Measurements from ENCODE around the gene TNP2.
"Not testable (repeated sequence)": the region's sequence is repeated elsewhere in the genome, so short reads cannot be mapped to it uniquely, and the experiment has no call there.

The TNP2 gene

DNA sequence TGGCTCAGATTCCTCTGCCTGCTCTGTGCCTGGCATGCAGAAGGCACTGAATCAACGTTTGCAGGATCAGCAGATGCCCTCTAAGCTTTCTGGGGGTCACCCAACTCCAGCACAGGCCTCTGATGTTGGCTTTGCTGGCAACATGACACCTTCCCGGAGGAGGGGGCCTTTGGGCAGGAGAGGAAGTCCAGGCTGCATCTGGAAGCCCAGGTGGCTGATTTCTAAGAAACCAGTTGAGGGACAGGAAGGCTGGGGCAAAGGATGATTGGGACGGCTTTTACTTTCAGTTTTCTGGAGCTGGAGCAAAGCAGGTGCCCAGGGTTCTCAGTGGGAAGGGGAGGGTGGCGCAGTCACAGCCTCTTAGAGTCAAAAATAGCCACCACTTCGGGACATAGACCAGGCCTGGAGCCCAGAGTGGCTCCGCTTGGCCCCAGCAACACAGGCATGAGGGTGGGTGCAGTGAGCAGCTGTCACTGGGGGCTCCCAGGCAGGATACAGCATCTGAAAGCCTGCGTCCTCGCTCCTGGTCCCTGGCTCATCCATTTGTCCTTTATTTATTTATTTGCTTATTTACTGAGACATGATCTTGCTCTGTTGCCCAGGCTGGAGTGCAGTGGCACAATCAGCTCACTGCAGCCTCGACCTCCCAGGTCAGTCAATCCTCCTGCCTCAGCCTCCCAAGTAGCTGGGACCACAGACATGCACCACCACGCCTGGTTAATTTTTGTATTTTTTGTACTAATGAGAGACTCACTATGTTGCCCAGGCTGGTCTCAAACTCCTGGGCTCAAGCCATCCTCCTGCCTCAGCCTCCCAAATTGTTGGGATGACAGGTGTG is 28.3 kb downstream of the TNP2 start:
- no peak for DNase-seq (ENCODE audit: low spot score)

DNA sequence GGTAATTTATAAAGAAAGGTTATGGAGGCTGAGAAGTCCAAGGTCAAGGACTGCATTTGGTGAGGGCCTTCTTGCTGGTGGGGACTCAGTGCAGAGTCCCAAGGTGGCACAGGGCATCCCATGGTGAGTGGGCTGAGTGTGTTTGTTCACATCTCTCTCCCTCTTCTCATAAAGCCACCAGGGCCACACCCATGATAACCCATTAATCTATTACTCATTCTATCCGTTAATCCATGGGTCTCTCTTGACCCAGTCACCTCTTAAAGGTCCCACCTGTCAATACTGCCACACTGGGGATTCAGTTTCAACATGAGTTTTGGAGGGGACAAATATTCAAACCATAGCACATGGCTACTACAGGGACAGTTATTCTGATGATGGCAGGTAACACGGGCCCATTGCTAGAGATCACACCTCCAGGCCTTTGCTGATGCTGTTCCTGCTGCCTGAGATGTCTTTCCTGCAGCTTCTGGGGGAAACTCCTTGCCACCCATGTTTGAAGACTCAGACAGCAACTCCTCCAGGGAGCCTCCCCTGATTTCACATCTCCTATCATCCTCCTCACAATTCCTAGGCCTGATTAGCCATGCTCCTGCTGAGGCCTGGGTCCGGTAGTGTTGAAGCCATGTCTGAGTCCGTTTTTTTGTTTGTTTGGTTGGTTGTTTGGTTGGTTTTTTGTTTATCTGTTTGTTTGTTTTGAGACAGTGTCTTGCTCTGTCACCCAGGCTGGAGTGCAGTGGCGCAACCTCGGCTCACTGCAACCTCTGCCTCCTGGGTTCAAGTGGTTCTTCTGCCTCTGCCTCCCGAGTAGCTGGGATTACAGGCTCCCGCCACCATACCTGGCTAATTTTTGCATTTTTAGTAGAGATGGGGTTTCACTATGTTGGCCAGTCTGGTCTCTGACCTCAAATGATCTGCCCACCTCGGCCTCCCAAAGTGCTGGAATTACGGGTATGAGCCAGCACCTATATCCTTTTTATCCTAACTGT is 29.2 kb downstream of the TNP2 start:
- no peak for DNase-seq (ENCODE audit: low spot score)

DNA sequence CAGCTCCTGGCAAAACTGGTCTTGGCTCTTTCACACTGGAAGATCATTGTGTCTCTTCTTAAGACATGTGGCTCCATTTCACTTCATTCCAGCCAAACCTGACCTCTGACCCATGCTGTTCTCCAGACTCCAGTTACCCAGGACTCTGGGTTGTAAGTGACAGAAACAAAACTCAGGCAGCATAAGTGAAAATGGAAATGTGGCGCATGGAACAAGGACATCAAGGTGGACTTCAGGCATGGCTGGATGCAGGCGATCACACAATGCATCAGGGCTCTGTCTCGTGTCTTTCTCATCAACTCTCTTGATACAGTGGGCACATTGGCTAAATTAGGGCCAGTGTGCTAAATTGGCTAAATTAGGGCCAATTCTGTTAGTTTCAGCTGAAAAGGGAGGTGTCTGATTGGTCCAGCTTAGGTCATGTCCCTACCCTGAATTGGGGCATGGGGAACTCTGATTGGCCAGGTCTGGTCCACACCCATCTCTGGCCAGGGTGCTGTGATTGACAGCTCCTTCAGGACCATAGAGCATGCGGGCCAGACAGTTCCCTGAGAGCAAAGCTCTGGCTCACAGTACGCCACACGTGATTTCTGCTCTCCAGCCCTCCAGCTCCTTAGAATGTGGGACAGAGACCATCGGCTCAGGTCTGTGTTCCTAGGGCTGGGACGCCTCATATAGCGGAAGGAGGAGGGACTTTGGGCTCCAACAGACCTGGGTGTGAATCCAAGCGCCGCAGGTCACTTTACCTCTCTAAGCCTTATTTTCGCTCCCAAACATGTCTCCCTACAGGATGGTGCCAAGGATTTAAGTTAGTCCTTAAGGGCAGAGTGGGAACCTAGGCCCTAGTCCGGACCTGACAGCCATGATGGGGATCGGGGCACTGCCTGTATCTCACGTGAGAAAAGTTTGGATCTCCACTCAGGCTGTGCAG is 30.6 kb downstream of the TNP2 start:
- no peak for DNase-seq (ENCODE audit: low spot score)

DNA sequence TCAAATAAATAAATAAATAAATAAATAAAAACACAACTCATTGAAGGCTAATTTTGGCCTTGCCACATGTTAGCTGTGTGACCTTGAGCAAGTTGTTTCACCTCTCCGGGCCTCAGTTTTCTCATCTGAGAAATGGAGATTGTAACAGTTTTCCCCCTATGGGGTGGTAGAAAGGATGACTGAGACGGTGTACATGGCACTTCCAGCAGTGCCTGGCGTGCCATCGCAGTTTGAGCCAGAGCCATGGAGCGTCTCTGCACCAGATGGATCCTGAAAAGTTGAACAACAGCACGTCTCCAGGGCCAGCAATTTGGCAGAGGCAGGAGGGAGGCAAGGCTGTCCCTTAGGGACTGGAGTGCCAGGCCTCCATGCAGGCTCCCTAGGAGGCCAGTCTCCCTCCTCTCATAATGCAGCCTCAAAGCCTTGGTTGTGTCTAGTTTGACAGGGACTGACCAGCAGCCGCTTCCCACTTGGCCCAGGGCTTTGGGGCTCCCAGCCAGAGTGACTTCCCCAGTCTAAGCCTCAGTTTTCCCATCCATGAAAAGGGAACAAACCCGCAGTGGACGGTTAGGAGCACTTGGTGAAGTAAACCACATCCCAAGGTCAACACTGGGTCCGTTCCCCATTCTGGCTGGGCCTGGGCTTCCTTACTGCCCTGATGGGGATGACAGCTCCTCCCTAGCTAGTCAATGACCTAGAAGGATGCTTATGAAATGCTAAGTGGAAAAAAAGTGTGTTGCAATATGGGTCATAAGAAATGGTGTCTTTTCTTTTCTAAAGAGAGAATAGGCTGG is 32.5 kb downstream of the TNP2 start:
- no peak for DNase-seq (ENCODE audit: low spot score)

DNA sequence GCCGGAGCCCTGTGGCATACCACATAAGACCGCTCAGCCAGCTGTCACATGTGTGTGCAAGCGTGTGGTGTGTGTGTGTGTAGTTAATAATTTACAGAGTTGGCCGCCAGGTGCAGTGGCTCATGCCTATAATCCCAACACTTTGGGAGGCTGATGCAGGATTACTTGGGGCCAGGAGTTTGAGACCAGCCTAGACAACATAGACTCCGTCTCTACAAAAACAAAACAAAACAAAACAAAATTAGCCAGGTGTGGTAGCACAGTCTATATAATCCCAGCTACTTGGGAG is 33.5 kb downstream of the TNP2 start:
- DNase-seq (ENCODE audit: low spot score), result no peak

DNA sequence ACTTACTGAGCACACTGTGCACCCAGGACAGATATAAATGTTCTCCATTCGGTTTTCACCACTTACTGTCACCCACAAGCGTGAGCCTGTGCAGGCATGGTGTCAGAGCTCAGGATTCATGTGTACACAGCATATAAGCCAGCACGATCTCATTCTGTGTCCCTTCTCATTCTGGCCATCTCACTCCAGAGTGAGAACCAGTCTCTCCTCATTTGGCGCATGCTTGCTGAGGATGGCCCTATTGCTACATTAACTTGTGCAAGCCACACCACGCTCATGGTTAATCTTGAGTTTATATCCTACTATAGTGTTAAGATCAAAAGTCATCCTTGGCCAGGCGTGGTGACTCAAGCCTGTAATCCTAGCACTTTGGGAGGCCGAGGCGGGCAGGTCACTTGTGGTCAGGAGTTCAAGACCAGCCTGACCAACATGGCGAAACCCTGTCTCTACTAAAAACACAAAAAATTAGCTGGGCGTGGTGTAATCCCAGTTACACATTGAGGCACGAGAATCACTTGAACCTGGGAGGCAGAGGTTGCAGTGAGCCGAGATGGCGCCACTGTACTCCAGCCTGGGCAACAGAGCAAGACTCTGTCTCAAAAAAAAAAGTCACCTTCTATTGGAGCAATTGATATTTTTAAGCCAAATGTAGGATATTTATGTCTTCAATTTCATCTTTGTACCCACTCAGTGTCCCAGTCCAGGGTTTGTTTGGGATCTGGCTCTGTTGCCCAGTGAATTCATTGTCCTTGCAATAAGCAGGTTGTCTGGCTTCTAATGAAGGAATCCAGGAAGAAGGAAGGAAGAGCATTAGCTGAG is 34.0 kb downstream of the TNP2 start:
- DNase-seq (ENCODE audit: low spot score), result no peak

DNA sequence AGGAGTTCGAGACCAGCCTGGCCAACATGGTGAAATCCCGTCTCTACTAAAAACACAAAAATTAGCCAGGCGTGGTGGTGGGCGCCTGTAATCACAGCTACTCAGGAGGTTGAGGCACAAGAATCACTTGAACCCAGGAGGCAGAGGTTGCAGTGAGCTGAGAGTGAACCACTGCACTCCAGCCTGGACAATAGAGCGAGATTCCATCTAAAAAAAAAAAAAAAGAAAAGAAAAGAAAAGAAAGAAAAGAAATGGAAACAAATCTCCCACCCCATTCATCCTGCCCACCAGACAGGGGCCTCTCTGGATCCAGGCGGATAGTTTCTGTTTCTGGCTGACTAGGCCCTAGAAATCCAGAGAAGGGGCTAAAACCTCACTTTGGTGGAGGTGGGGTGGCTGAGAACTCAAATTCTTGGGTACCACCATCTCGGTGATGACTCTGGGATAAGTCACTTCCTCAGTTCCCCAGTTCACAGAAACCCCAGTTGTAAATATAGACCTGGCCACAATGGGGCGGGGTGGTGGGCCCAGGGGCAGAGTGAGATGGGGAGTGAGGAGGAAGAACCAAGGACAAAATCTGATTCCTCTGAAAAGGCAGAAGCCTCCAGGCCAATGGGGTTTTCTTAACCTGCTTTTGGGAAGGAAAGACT is 35.3 kb downstream of the TNP2 start:
- no peak for DNase-seq (ENCODE audit: low spot score)

DNA sequence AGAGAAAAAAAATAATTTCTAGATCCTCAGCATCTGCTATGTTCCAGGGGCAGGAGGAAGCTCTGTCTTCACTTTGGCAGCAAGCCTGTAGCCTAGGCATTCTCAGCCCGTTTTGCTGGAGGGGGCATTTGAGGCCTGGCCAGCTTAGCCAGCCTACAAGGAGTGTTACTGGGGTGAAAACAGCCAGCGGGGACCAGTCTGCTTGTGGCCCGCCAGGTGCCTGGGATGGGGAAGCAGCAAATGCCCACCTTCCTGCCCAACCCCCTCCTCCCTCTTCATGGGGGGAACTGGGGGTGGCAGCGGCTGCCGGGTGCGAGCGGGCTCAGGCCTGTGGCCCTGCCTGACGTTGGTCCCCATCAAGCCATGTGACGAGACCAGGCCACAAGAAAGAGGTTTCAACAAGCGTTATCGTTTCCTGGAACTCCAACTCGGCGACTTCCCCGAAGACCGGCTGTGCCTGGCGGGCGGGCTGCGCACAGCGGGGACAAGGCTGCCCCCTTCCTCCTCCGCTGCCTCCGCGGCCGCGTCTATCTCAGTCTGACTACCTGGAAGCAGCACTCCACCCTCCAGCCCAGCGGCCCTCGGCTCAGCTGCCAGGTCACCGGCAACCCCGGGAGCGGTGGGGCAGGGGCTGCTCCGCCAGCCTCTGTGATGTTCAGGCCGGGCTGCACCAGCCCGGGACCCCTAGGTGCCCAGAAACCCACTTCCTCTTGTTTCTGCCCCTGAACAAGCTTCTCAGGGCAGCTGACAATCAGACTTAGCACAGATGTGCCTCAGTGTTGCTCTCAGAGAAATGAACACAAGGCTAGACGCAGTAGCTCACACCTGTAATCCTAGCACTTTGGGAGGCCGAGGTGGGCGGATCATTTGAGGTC is 36.0 kb downstream of the TNP2 start:
- no peak for DNase-seq (ENCODE audit: low spot score)

DNA sequence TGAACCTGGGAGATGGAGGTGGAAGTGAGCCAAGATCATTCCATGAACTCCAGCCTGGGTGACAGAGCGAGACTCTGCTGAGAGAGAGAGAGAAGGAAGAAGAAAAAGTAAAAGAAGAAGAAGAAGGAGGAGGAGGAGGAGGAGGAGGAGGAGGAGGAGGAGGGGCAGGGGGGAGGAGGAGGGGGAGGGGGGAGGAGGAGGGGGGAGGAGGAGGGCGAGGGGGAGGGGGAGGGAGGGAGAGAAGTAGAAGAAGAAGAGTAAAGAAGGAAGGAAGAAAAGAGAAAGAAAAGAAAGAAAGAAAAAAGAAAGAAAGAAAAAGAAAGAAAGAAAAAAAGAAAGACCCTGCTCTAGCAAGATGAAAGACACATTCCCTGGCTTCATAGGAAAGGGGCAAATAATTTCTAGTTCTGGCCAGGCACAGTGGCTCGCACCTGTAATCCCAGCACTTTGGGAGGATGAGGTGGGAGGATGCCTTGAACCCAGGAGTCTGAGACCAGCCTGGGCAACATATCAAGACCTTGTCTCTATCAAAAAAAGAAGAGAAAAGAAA is 36.7 kb downstream of the TNP2 start:
- DNase-seq (ENCODE audit: low spot score), result no peak

DNA sequence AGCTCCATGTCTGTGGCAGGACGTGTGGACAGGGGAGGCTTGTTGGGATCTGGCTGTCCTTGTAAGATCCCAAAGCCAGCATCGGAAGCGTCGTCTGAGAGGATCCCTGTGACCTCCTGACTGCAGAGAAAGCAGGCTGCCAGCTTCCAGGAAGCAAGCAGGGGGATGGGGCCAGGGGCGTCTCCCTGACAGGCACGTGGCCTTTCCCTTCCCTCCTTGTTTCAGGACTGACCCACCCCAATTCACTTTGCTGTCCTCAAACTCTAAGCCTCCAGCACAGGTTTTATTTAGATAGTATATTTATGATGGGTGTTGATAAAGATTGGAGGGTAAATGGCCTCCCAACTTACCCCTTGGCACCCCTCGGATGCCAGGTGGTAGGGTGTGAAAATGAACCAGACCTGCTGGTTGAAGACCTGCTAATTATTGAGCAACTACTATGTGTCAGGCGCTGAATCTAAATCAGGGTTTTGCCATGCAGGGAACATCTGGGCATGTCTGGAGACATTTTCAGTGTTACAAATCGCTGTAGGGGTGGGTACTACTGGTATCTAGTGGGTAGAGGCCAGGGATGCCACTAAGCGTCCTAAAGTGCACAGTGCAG is 37.7 kb downstream of the TNP2 start:
- DNase-seq (ENCODE audit: low spot score), result no peak

DNA sequence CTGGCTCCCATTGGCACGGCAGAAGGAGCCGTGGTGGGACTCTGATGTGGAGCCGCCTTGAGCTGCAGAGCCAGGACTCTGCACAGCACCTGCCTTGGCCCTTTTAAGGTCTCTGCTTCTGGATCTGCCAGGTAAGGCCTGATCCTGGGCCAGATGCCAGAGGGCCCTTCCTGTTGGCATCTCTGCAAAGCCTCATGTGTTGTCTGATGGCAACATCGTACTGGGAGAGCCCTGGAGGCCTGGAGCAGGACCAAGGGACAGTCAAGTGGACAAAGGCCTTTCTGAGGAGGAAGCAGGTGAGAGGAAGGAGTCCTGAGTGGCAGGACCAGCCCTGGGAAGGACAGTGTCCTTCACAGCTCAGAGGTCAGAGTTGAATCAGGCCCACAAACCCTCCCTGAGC is 39.2 kb downstream of the TNP2 start:
- DNase-seq (ENCODE audit: low spot score), result no peak

DNA sequence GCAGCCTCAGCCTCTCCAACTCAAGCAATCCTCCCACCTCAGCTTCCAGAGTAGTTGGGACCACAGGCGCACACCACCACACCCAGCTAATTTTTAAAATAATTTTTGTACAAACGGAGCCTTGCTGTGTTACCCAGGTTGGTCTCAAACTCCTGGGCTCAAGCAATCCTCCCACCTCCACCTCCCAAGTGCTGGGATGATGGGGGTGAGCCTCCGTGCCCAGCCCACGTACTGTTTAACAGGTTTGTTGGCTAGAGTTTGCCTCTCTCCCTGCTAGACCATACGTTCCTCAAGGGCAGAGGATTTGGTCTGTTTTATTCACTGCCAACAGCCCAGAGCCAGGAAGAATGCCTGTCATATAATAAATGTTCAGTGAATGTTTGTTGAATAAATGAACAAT is 39.7 kb downstream of the TNP2 start:
- no peak for DNase-seq (ENCODE audit: low spot score)

DNA sequence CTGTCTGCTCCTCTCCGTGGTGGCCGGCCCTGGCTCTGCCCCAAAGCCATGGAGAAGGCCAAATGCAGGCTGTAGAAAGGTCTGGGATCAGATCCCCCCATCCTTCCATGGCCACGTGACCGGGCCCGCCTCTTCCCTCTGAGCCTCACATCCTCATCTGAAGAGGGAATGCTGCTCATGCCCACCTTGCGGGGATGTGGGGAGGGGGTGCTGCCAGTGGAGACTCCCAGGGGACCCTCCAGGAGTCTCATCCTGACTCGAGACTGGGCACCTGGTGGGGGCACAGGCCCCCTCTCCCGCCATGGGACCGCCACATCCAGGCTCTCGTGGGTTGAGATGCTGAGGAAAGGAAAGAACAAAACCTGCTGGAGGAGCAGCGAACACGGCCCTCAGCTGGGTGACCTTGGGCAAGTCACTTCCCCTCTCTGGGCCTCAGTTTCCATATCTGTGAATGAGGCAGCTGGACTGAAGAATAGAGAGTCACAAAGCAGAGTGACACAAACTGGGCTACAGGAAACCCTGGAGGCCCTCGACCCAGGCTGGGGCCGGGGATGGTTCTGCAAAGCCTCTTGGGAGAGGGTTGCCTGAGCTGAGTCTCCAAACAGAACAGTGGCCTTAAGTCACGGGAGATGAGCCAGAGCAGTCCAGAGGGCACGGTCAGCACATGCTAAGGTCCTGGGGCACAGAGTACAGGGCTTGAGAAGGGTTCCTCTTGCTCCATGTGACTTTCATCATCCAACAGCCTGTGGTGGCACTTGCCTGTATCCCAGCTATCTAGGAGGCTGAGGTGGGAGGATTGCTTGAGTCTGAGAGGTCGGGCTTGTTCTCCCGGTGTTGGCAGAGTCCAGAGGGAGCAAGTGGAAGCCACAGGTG is 43.2 kb downstream of the TNP2 start:
- DNase-seq (ENCODE audit: low spot score), result no peak

DNA sequence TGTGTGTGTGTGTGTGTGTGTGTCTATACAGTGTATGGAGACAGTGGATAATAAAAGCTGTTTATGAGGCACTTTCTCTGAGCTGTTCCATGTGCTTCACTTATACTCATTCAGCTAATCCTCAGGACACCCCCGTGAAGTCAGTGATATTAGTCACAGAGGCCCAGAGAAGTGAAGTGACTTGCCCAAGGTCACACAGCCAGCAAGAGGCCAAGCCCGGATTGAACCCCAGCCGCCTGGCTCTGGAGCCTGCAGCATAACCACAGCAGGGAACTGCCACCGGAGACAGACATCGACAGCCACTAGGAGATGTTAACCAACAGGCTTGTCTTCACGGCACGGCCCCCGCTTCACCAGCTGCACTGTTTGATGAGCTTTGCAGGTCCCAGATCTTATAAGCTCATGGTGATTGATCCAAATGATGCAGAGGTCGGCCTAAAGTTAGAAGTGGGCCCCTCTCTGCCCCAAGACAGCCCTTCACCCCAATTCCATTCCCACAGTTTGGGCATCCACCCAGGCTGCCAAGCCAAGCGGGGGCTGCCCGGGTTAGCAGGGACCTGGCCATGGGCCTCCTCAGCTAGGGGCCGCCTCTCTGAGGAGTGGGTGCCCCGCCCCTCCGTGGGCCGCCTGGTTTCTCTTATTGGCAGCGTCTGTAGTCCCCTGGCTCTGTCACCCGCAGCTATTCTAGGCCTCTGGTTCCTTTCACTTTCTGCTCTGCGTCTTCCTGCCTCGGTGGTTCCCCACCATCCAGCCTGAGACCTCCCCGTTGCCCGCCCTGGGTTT is 44.0 kb downstream of the TNP2 start:
- DNase-seq (ENCODE audit: low spot score), result no peak

DNA sequence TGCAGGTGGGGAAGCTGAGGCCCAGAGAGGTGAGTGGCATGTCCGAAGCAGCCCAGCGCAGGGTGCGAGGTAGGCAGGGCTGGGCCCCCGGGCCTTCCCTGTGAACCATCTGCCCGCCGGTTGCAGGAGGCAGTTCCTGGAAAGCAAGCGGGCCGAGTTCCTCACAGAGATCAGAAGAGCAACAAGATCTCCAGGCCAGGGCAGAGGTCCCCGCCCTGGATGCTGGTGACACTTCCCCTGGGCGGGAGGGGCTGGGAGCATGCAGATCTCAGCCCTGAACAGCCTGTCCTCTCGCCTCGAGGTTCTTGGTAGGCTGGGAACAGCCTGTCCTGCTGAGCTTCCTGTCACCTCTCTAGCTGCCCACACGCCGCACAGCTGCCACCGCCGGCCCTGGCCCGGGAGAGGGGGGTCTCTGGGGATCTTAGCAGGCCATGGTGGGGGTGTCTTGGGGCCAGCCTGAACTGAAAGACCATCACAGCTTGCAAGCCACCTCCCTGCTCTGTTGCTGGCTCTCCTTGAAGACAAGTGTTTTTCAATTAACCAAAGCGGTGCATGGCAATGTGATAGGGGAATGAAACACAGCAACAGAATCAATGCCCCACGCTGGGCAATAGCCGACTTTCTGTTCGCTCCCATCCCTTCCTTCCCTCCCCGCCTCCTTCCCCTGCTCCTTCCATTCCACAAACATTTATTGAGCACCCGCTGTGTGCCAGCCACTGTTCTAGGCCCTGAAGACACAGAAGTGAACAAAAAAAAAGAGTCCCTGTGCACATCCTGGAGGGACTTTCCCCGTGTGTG is 44.8 kb downstream of the TNP2 start:
- no peak for DNase-seq (ENCODE audit: low spot score)

DNA sequence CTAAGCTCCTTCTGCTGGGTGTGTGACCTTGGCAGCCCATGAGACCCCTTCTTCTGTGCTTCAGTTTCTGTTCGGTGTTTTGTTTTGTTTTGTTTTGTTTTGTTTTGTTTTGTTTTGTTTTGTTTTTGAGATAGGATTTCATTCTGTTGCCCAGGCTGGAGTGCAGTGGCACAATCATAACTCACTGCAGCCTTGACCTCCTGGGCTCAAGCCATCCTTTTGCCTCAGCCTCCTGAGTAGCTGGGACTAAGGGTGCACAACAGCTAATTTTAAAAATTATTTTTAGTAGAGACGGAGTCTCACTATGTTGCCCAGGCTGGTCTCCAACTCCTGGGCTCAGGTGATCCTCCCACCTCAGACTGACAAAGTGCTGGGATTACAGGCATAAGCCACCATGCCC is 48.6 kb downstream of the TNP2 start:
- DNase-seq (ENCODE audit: low spot score), result not testable (repeated sequence)
